PC-9 (cell line): ENCODE results near the gene MTOR. TPM values are rescaled to one million over a fixed set of nuclear protein-coding genes. Genes with fewer than 3 reads are reported as not detected.

ENCODE experiments used
- BruUV-seq: library from RNA; stranded (reverse); fragments of 400-500 nt; replicated peaks from 2 replicates; lab custom pipeline; 2021; lab: Mats Ljungman, UMichigan
- CTCF ChIA-PET: fragments of 300-600 bp; sonication (Branson Sonifier 250); formaldehyde crosslinking; loops from one replicate; lab custom pipeline; 2022; ENCODE audit warnings: antibody characterized with exemption; lab: Charles Lee
- POLR2A ChIA-PET: fragments of 300-600 bp; sonication (Branson Sonifier 250); formaldehyde crosslinking; loops from one replicate; lab custom pipeline; 2022; ENCODE audit warnings: antibody characterized with exemption; ENCODE audit not compliant: unreplicated experiment; lab: Charles Lee
- DNase-seq, 2 experiments: peaks; one replicate each; pipeline versions ENCODE4 v3.0.0 to v3.0.0-alpha.2; 2015 to 2022; ENCODE audit warnings: mixed read lengths in 1 of 2
- H2AFZ ChIP-seq: fragments of 200-600 bp; sonication (generic); 2 replicates; pipeline ENCODE4 v1.8.1; 2017; ENCODE audit warnings: antibody characterized with exemption
- H3F3A ChIP-seq: fragments of 200-600 bp; sonication (generic); 2 replicates; pipeline ENCODE4 v1.8.1; 2017; ENCODE audit warnings: antibody characterized with exemption, mild to moderate bottlenecking, low read depth; ENCODE audit not compliant: insufficient read depth
- H3K27ac ChIP-seq: fragments of 200-600 bp; sonication (generic); 2 replicates; pipeline ENCODE4 v1.6.1; 2016; ENCODE audit warnings: mixed run types
- H3K27me3 ChIP-seq: fragments of 200-600 bp; sonication (generic); 2 replicates; pipeline ENCODE4 v1.6.1; 2016; ENCODE audit warnings: low read depth, mixed run types; ENCODE audit not compliant: insufficient read depth
- H3K36me3 ChIP-seq: fragments of 200-600 bp; sonication (generic); 2 replicates; pipeline ENCODE4 v1.6.1; 2016; ENCODE audit warnings: low read depth, mixed run types
- H3K4me1 ChIP-seq: fragments of 200-600 bp; sonication (generic); replicated peaks from 2 replicates; pipeline ENCODE4 v1.6.1; 2016; ENCODE audit warnings: mixed run types; ENCODE audit not compliant: insufficient read depth
- H3K4me2 ChIP-seq: fragments of 200-600 bp; sonication (generic); 2 replicates; pipeline ENCODE4 v1.6.1; 2017; ENCODE audit warnings: mixed run types
- H3K4me3 ChIP-seq: fragments of 200-600 bp; sonication (generic); 2 replicates; pipeline ENCODE4 v1.6.1; 2016; ENCODE audit warnings: mixed run types
- H3K79me2 ChIP-seq: fragments of 200-600 bp; sonication (generic); 2 replicates; pipeline ENCODE4 v1.6.1; 2017; ENCODE audit warnings: low read depth, mixed run types
- H3K9me2 ChIP-seq: fragments of 200-600 bp; sonication (generic); 2 replicates; pipeline ENCODE4 v1.8.1; 2017; ENCODE audit warnings: mild to moderate bottlenecking; ENCODE audit not compliant: insufficient read depth
- H3K9me3 ChIP-seq: fragments of 200-600 bp; sonication (generic); 2 replicates; pipeline ENCODE4 v1.8.1; 2016; ENCODE audit warnings: low read depth; ENCODE audit not compliant: insufficient read depth
- H4K20me1 ChIP-seq: fragments of 200-600 bp; sonication (generic); 2 replicates; pipeline ENCODE4 v1.8.1; 2017; ENCODE audit not compliant: insufficient read depth
- CTCF ChIP-seq: fragments of 200-600 bp; sonication (generic); conservative IDR thresholded peaks from 2 replicates; pipeline ENCODE4 v1.6.1; 2017; ENCODE audit warnings: mixed run types, antibody characterized with exemption, mild to moderate bottlenecking, moderate library complexity
- EZH2 ChIP-seq: fragments of 200-600 bp; sonication (generic); IDR thresholded peaks from 2 replicates; pipeline ENCODE4 v1.8.0; 2017; ENCODE audit warnings: antibody characterized with exemption, low read depth
- intact Hi-C: fragments of 100-400 bp; cut with micrococcal nuclease; formaldehyde crosslinking; loops from one replicate; pipeline ENCODE4 v1.10.0; 2022; ENCODE audit not compliant: unreplicated experiment
- total RNA-seq: library from RNA; stranded (reverse); gene quantifications from 2 replicates; pipeline ENCODE4 v1.2.3, GENCODE V29; 2021

The MTOR gene
- total RNA-seq, 1 experiment from 2014 or later, result 37.4 TPM

GRCh38 chr1:11126569-11126968, 135.8 kb downstream of the MTOR start:
- Histone ChIP-seq H3K36me3 (0 out of 2 replicates have a peak, but pooled peaks cover 3% of the 10 kb centered on the region), H3K27ac (no peak overlapping the region), H3K4me3 (no peak overlapping the region), H3K4me1 (no peaks in the 10 kb centered on the region), H4K20me1 (no peaks in the 10 kb centered on the region), H3K27me3 (no peaks in the 10 kb centered on the region), H2AFZ (no peak overlapping the region), H3F3A (no peaks in the 10 kb centered on the region), H3K79me2 (no peaks in the 10 kb centered on the region), H3K9me2 (no peaks in the 10 kb centered on the region), H3K9me3 (no peaks in the 10 kb centered on the region), H3K4me2 (no peak overlapping the region)
- ChIA-PET POLR2A (interaction anchor here (0.6 kb wide), 1 partner anchor 1107 kb away, joined by 6 read pairs; no protein-coding TSS in a partner anchor), CTCF (no interaction called here)
- intact Hi-C loops, result no loop called here
- TF ChIP-seq CTCF (no peak), EZH2 (no peak)
- no TSS peak for BruUV-seq
- no peak for DNase-seq

GRCh38 chr1:11125931-11126330, 136.4 kb downstream of the MTOR start:
- intact Hi-C loops, result no loop called here
- no peaks in the 10 kb centered on the region for H3K79me2 ChIP-seq
- H4K20me1 ChIP-seq, result no peaks in the 10 kb centered on the region
- no TSS peak for BruUV-seq
- H3K4me1 ChIP-seq, result no peaks in the 10 kb centered on the region
- H3K4me2 ChIP-seq, result no peak overlapping the region
- H3K27me3 ChIP-seq, result no peaks in the 10 kb centered on the region
- no peak for DNase-seq
- H3K9me3 ChIP-seq, result no peaks in the 10 kb centered on the region
- no peaks in the 10 kb centered on the region for H3F3A ChIP-seq
- H3K9me2 ChIP-seq, result no peaks in the 10 kb centered on the region
- ChIA-PET CTCF (no interaction called here), POLR2A (interaction anchor here (0.6 kb wide), 1 partner anchor 1107 kb away, joined by 6 read pairs; no protein-coding TSS in a partner anchor)
- H3K27ac ChIP-seq, result no peak overlapping the region
- TF ChIP-seq CTCF, result no peak
- no peak for TF ChIP-seq EZH2
- H3K4me3 ChIP-seq, result no peak overlapping the region
- H2AFZ ChIP-seq, result no peak overlapping the region
- H3K36me3 ChIP-seq, result 0 out of 2 replicates have a peak, but pooled peaks cover 3% of the 10 kb centered on the region

- no TSS peak for BruUV-seq
- H3K27me3 ChIP-seq, result no peaks in the 10 kb centered on the region
- H3K36me3 ChIP-seq, result 0 out of 2 replicates have a peak, but pooled peaks cover 2% of the 10 kb centered on the region
- H3K27ac ChIP-seq, result no peak overlapping the region
- H3K4me1 ChIP-seq, result no peaks in the 10 kb centered on the region
- DNase-seq, result no peak
- intact Hi-C loops, result no loop called here
- no peak overlapping the region for H3K4me3 ChIP-seq
- no peaks in the 10 kb centered on the region for H3K9me3 ChIP-seq
- no peaks in the 10 kb centered on the region for H4K20me1 ChIP-seq
- no peak overlapping the region for H2AFZ ChIP-seq
- H3K4me2 ChIP-seq, result no peak overlapping the region
- no peaks in the 10 kb centered on the region for H3F3A ChIP-seq
- CTCF ChIA-PET, result no interaction called here
- TF ChIP-seq EZH2 (no peak), CTCF (no peak)
- POLR2A ChIA-PET, result no interaction called here
- no peaks in the 10 kb centered on the region for H3K79me2 ChIP-seq
- no peaks in the 10 kb centered on the region for H3K9me2 ChIP-seq
Measured at GRCh38 chr1:11124965-11125364, 137.4 kb downstream of the MTOR start.
